ENCODE data around the gene ADM. TPM values are rescaled to one million over a fixed set of nuclear protein-coding genes. Genes with fewer than 3 reads are reported as not detected.

The ADM gene
- total and polyA plus RNA-seq, 2 experiments from 2014 or later, result 74.1 to 90.3 TPM

DNA sequence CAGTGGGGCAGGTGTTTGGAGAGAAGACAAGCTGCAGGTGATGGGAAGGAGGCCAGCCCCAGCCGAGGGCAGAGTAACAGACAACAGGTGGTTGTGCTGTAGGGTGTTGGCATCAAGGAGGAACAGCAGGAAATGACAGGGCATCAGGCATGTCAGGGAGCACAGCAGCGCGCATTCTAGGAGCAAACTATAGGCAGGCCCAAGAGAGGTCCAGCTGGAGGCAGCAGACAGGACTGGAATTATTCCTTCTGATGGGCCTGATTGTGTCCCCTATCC is 13.6 kb downstream of the ADM start:
- H3K79me2 ChIP-seq, result no peaks in the 10 kb centered on the region
- H3K27me3 ChIP-seq, result no peaks in the 10 kb centered on the region
- peaks cover 6% of the 10 kb centered on the region for H3K4me1 ChIP-seq (ENCODE audit: insufficient read depth)
- 80% methylated on average over 3 of the region's 3 CpGs for WGBS (ENCODE audit: low lambda C conversion rate, missing lambda C conversion rate)
- H3K9me2 ChIP-seq (replicated peaks; ENCODE audit: insufficient read depth), result no peaks in the 10 kb centered on the region
- H3K4me2 ChIP-seq, result no peak overlapping the region
- H3K36me3 ChIP-seq (replicated peaks; ENCODE audit: insufficient read depth, low read depth), result no peaks in the 10 kb centered on the region
- no peak overlapping the region for H2AFZ ChIP-seq
- TF ChIP-seq, protein P1, sequence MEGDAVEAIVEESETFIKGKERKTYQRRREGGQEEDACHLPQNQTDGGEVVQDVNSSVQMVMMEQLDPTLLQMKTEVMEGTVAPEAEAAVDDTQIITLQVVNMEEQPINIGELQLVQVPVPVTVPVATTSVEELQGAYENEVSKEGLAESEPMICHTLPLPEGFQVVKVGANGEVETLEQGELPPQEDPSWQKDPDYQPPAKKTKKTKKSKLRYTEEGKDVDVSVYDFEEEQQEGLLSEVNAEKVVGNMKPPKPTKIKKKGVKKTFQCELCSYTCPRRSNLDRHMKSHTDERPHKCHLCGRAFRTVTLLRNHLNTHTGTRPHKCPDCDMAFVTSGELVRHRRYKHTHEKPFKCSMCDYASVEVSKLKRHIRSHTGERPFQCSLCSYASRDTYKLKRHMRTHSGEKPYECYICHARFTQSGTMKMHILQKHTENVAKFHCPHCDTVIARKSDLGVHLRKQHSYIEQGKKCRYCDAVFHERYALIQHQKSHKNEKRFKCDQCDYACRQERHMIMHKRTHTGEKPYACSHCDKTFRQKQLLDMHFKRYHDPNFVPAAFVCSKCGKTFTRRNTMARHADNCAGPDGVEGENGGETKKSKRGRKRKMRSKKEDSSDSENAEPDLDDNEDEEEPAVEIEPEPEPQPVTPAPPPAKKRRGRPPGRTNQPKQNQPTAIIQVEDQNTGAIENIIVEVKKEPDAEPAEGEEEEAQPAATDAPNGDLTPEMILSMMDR (IDR thresholded peaks at IDR 0.05; ENCODE audit: poor library complexity), result no peak
- TF ChIP-seq EZH2phosphoT487 (IDR thresholded peaks at IDR 0.05; ENCODE audit: low read depth, severe bottlenecking, unreplicated experiment), result no peak
- no peak for TF ChIP-seq EZH2 (IDR thresholded peaks at IDR 0.05; ENCODE audit: borderline replicate concordance)
- no peak overlapping the region for H3K4me3 ChIP-seq
- H3K9me3 ChIP-seq (ENCODE audit: low read depth), result no peaks in the 10 kb centered on the region
- H3K27ac ChIP-seq, result no peak overlapping the region
- no peaks in the 10 kb centered on the region for H4K20me1 ChIP-seq (ENCODE audit: insufficient read depth, poor library complexity, severe bottlenecking)
- DNase-seq (ENCODE audit: low spot score), result no peak

DNA sequence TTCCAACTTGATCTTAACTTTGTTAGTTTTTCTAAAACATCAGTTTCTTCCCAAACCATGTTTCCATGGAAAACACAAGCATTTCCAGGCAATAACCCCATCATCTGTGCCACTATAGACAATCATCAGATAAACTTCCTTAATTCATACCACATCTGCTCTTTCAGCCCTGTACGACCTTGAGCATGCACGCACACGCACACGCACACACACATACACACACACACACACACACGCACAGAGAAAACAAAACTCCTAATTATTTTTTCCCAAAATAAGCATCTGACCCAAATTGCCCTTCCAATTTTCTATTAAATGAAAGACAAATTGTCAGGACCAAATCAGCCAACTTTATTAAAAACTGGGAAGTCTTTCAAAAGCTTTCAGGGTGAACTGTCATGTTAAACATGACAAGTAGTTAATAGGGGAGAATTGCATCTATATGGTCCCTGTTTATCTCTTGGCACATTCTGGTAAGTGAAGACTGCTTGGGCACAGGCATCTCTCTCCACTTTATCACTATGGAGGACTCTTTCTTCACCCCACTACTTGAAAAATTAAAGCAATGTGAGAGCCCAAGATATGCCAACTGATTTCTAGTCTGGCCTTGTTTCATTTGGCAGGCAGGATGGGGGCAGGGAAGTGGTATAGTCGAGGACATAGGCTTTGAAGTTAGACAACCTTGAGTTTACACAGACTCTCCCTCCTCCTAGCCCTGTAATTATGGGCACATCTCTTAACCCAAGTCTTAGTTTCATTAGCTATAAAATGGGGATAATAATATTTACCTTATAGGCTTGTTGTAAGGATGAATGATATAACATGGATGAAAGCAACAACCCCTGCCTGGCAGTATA is 15.1 kb downstream of the ADM start:
- DNase-seq (ENCODE audit: low spot score), result no peak
- Histone ChIP-seq H3K27ac (no peak overlapping the region), H3K9me3 (ENCODE audit: low read depth) (no peaks in the 10 kb centered on the region), H3K27me3 (no peaks in the 10 kb centered on the region), H3K36me3 (replicated peaks; ENCODE audit: insufficient read depth, low read depth) (no peaks in the 10 kb centered on the region), H2AFZ (no peak overlapping the region), H3K79me2 (no peaks in the 10 kb centered on the region), H4K20me1 (ENCODE audit: insufficient read depth, poor library complexity, severe bottlenecking) (no peaks in the 10 kb centered on the region), H3K4me1 (ENCODE audit: insufficient read depth) (peaks cover 17% of the 10 kb centered on the region), H3K4me2 (no peak overlapping the region), H3K4me3 (no peak overlapping the region), H3K9me2 (replicated peaks; ENCODE audit: insufficient read depth) (no peaks in the 10 kb centered on the region)
- TF ChIP-seq EZH2phosphoT487 (IDR thresholded peaks at IDR 0.05; ENCODE audit: low read depth, severe bottlenecking, unreplicated experiment) (no peak), EZH2 (IDR thresholded peaks at IDR 0.05; ENCODE audit: borderline replicate concordance) (no peak)
- TF ChIP-seq, protein P1 (IDR thresholded peaks at IDR 0.05; ENCODE audit: poor library complexity), result no peak
- WGBS (ENCODE audit: low lambda C conversion rate, missing lambda C conversion rate), result 76% methylated on average over 6 of the region's 6 CpGs

DNA sequence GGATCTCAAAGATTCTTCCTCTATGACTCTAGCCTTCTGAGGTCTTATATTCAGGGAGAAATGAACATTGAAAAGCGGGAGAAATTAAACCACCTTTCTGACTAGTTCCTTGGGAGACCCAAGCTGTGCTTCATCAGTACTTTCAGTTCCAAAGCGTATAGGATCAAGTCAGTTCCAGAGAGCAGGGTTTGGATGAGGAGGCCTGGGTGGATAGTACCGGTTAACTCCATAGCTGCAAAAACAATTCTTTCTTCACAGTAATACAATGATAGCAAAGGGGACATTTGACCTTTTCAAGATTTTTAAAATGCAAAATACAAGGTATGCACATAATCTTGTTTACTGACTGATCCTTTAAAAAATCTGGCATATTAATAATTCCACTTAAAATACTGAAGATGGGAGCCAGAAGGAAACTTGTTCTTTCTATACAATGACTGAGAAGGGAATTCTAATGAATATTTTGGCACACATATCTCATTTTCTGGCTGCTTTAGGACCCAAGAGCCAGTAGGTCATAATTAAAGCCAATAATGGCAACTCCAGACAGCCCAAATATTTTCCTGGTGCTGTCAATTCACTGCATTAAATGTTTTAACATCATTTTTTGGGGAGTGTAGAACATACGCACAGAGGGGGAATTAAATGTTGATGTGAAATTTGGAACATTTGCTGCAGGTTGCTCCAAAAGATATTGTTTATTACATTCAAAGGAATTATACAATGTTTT is 16.0 kb downstream of the ADM start:
- no peak overlapping the region for H3K27ac ChIP-seq
- H2AFZ ChIP-seq, result no peak overlapping the region
- H3K4me3 ChIP-seq, result no peak overlapping the region
- peaks cover 26% of the 10 kb centered on the region for H3K4me1 ChIP-seq (ENCODE audit: insufficient read depth)
- WGBS (ENCODE audit: low lambda C conversion rate, missing lambda C conversion rate), result 98% methylated on average over 4 of the region's 4 CpGs
- TF ChIP-seq EZH2 (IDR thresholded peaks at IDR 0.05; ENCODE audit: borderline replicate concordance) (no peak), EZH2phosphoT487 (IDR thresholded peaks at IDR 0.05; ENCODE audit: low read depth, severe bottlenecking, unreplicated experiment) (no peak)
- TF ChIP-seq, protein P1 (IDR thresholded peaks at IDR 0.05; ENCODE audit: poor library complexity), result no peak
- H4K20me1 ChIP-seq (ENCODE audit: insufficient read depth, poor library complexity, severe bottlenecking), result no peaks in the 10 kb centered on the region
- no peaks in the 10 kb centered on the region for H3K9me2 ChIP-seq (replicated peaks; ENCODE audit: insufficient read depth)
- H3K27me3 ChIP-seq, result no peaks in the 10 kb centered on the region
- H3K36me3 ChIP-seq (replicated peaks; ENCODE audit: insufficient read depth, low read depth), result no peaks in the 10 kb centered on the region
- no peak overlapping the region for H3K4me2 ChIP-seq
- no peak for DNase-seq (ENCODE audit: low spot score)
- H3K9me3 ChIP-seq (ENCODE audit: low read depth), result no peaks in the 10 kb centered on the region
- no peaks in the 10 kb centered on the region for H3K79me2 ChIP-seq
